Neutrophil (primary cell): ENCODE data around the gene SIK2.

Source experiments
- H3K27ac ChIP-seq: fragments of 200-600 bp; sonication (generic); 2 replicates; pipeline ENCODE4 v1.5.1; 2016; ENCODE audit warnings: mild to moderate bottlenecking, moderate library complexity
- H3K27me3 ChIP-seq: fragments of 200-600 bp; sonication (generic); 2 replicates; pipeline ENCODE4 v1.6.0; 2016; ENCODE audit warnings: mild to moderate bottlenecking
- H3K36me3 ChIP-seq: fragments of 200-600 bp; sonication (generic); 2 replicates; pipeline ENCODE4 v1.5.1; 2017
- H3K4me1 ChIP-seq, 2 experiments: fragments of 200-600 bp in 1 of 2; sonication (generic) in 1 of 2; 1 replicate in 1 of 2; 2 replicates in 1 of 2; pipeline versions ENCODE4 v1.5.1 to v1.6.1; 2013 to 2016; ENCODE audit warnings: low read depth in 1 of 2, low read length in 1 of 2, mild to moderate bottlenecking in 1 of 2, moderate library complexity in 1 of 2; ENCODE audit not compliant: control insufficient read depth in 1 of 2, insufficient read depth in 1 of 2
- H3K4me3 ChIP-seq, 2 experiments: fragments of 200-600 bp in 1 of 2; sonication (generic) in 1 of 2; 1 replicate in 1 of 2; 2 replicates in 1 of 2; pipeline ENCODE4 v1.5.1; 2013 to 2016; ENCODE audit warnings: low read depth in 1 of 2, low read length in 1 of 2, mild to moderate bottlenecking in 1 of 2, moderate library complexity in 1 of 2
- H3K9me3 ChIP-seq: fragments of 200-600 bp; sonication (generic); 2 replicates; pipeline ENCODE4 v1.5.1; 2016
- CTCF ChIP-seq: fragments of 200-600 bp; sonication (generic); IDR thresholded peaks from 2 replicates; pipeline ENCODE4 v1.5.1; 2016; ENCODE audit warnings: antibody characterized with exemption

The SIK2 gene

GRCh38 chr11:111729831-111730311 is 127.6 kb downstream of the SIK2 start:
- Histone ChIP-seq H3K4me1 (no peaks in the 10 kb centered on the region), H3K27ac (no peak overlapping the region), H3K36me3 (peaks cover 30% of the 10 kb centered on the region), H3K4me3 (no peak overlapping the region), H3K9me3 (no peaks in the 10 kb centered on the region), H3K27me3 (no peaks in the 10 kb centered on the region)
- TF ChIP-seq CTCF: no peak

- H3K9me3 ChIP-seq: no peaks in the 10 kb centered on the region
- no peaks in the 10 kb centered on the region for H3K27me3 ChIP-seq
- H3K4me1 ChIP-seq: no peaks in the 10 kb centered on the region
- H3K27ac ChIP-seq: no peak overlapping the region
- H3K36me3 ChIP-seq: peaks cover 22% of the 10 kb centered on the region
- no peak overlapping the region for H3K4me3 ChIP-seq
- no peak for TF ChIP-seq CTCF
Measured at GRCh38 chr11:111730871-111731591, 128.8 kb downstream of the SIK2 start.

- H3K27me3 ChIP-seq: no peaks in the 10 kb centered on the region
- no peak overlapping the region for H3K4me3 ChIP-seq
- no peaks in the 10 kb centered on the region for H3K4me1 ChIP-seq
- no peaks in the 10 kb centered on the region for H3K9me3 ChIP-seq
- peaks cover 19% of the 10 kb centered on the region for H3K36me3 ChIP-seq
- TF ChIP-seq CTCF: no peak
- H3K27ac ChIP-seq: no peak overlapping the region
Measured at GRCh38 chr11:111731821-111732220, 129.6 kb downstream of the SIK2 start.

- peaks cover 6 to 10% of the 10 kb centered on the region in 2 experiments for H3K4me1 ChIP-seq
- peaks cover 14% of the 10 kb centered on the region for H3K36me3 ChIP-seq
- no peaks in the 10 kb centered on the region for H3K9me3 ChIP-seq
- no peak overlapping the region for H3K27ac ChIP-seq
- H3K27me3 ChIP-seq: no peaks in the 10 kb centered on the region
- no peak for TF ChIP-seq CTCF
- no peak overlapping the region for H3K4me3 ChIP-seq
Measured at GRCh38 chr11:111733016-111733415, 130.8 kb downstream of the SIK2 start.

- no peak for TF ChIP-seq CTCF
- H3K27me3 ChIP-seq: no peaks in the 10 kb centered on the region
- H3K9me3 ChIP-seq: no peaks in the 10 kb centered on the region
- H3K4me3 ChIP-seq: no peak overlapping the region
- H3K4me1 ChIP-seq: peaks cover 6 to 16% of the 10 kb centered on the region in 2 experiments
- H3K27ac ChIP-seq: no peak overlapping the region
- H3K36me3 ChIP-seq: peaks cover 14% of the 10 kb centered on the region
Measured at GRCh38 chr11:111733611-111734088, 131.4 kb downstream of the SIK2 start.
